Thyroid gland (tissue), 4 donors: ENCODE results near the gene PKD1. TPM values are rescaled to one million over a fixed set of nuclear protein-coding genes. Genes with fewer than 3 reads are reported as not detected.

Experiments used
- DNase-seq, 2 donors: peaks; one replicate each; pipeline ENCODE4 v3.0.0-alpha.2; 2019
- H3K27ac ChIP-seq, 3 donors: fragments of 200-600 bp; sonication (generic); 1 replicate in 2 of 3; 2 replicates in 1 of 3; pipeline ENCODE4 v1.5.1; 2016 to 2019; ENCODE audit warnings: mild to moderate bottlenecking in 1 of 3, moderate library complexity in 1 of 3
- H3K27me3 ChIP-seq: fragments of 200-600 bp; sonication (generic); one replicate; pipeline ENCODE4 v1.5.1; 2019
- H3K36me3 ChIP-seq, 2 donors: fragments of 200-600 bp; sonication (generic); one replicate each; pipeline ENCODE4 v1.5.1; 2016 to 2019
- H3K4me1 ChIP-seq, 2 donors: fragments of 200-600 bp; sonication (generic); one replicate each; pipeline ENCODE4 v1.5.1; 2017 to 2019
- H3K4me3 ChIP-seq, 3 donors: fragments of 200-600 bp; sonication (generic); replicated peaks in 1 of 3; 1 replicate in 2 of 3; 2 replicates in 1 of 3; pipeline ENCODE4 v1.5.1; 2016; ENCODE audit warnings: mild to moderate bottlenecking in 1 of 3
- H3K9me3 ChIP-seq: fragments of 200-600 bp; sonication (generic); one replicate; pipeline ENCODE4 v1.5.1; 2017
- POLR2A ChIP-seq, 2 donors: fragments of 450-650 bp; IDR thresholded peaks; one replicate each; pipeline ENCODE4 v1.6.1; 2017; ENCODE audit warnings: antibody characterized with exemption in 2 of 2, mild to moderate bottlenecking in 2 of 2, moderate library complexity in 1 of 2
- WGBS, 2 donors: methylation state at CpG; one replicate each; pipeline ENCODE4 v1.1.5; 2017; 5-methylcytosine and 5-hydroxymethylcytosine counted together
- intact Hi-C: fragments of 100-400 bp; cut with DNase I; formaldehyde crosslinking; loops from one replicate; pipeline ENCODE4 v1.15.1; 2023
- total RNA-seq, 4 donors: library from RNA; depleted of rRNA; stranded (reverse); fragments of >200 nt; gene quantifications; one replicate each; pipeline ENCODE4 v1.2.3, GENCODE V29; 2016
- TF ChIP-seq, protein P1 (sequence below), 6 experiments: fragments of 200-600 bp in 3 of 6; fragments of 450-650 bp in 3 of 6; sonication (generic) in 3 of 6; IDR thresholded peaks; one replicate each; pipeline ENCODE4 v1.5.1; 2016 to 2019; ENCODE audit warnings: antibody characterized with exemption in 6 of 6, mild to moderate bottlenecking in 2 of 6, inconsistent platforms in 1 of 6, moderate library complexity in 1 of 6

PKD1 gene
- total RNA-seq, 4 donors from 2014 or later = 66.9 to 153 (median 87.7) TPM

DNA sequence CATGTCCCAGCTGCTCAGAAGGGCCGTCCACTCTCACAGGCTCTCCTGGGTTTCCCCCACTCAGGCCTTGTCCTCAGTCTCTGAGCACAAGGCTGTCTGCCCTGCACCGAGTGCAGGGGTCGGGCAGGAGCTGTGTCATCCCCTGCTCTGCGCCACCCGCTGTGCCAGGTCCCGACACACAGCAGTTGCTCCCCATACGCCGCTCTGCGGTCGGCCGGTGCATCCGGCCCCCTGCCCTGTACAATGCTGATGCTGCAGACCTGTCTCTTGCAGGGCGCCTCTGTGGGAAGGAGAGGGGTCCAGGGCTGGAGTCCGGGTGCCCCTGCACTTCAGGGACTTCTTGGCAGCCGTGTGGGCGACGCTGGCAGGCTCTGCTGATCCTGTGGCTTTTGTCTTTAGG lies 81.8 kb downstream of the PKD1 start:
- Histone ChIP-seq H3K27ac (peak overlapping the region in 1 of 3 donors; percentile 10), H3K27me3 (no peaks in the 10 kb centered on the region), H3K9me3 (no peaks in the 10 kb centered on the region), H3K4me3 (no peak overlapping the region), H3K4me1 (peaks cover 16 to 35% of the 10 kb centered on the region in 2 donors), H3K36me3 (peaks cover 10 to 20% of the 10 kb centered on the region in 2 donors)
- no peak for TF ChIP-seq POLR2A (IDR thresholded peaks at IDR 0.05)
- TF ChIP-seq, protein P1, sequence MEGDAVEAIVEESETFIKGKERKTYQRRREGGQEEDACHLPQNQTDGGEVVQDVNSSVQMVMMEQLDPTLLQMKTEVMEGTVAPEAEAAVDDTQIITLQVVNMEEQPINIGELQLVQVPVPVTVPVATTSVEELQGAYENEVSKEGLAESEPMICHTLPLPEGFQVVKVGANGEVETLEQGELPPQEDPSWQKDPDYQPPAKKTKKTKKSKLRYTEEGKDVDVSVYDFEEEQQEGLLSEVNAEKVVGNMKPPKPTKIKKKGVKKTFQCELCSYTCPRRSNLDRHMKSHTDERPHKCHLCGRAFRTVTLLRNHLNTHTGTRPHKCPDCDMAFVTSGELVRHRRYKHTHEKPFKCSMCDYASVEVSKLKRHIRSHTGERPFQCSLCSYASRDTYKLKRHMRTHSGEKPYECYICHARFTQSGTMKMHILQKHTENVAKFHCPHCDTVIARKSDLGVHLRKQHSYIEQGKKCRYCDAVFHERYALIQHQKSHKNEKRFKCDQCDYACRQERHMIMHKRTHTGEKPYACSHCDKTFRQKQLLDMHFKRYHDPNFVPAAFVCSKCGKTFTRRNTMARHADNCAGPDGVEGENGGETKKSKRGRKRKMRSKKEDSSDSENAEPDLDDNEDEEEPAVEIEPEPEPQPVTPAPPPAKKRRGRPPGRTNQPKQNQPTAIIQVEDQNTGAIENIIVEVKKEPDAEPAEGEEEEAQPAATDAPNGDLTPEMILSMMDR (IDR thresholded peaks at IDR 0.05) = no peak
- intact Hi-C loops = no loop called here
- WGBS, 2 donors = 91 to 96% methylated on average over 12 to 14 of the region's 17 CpGs
- no peak for DNase-seq

DNA sequence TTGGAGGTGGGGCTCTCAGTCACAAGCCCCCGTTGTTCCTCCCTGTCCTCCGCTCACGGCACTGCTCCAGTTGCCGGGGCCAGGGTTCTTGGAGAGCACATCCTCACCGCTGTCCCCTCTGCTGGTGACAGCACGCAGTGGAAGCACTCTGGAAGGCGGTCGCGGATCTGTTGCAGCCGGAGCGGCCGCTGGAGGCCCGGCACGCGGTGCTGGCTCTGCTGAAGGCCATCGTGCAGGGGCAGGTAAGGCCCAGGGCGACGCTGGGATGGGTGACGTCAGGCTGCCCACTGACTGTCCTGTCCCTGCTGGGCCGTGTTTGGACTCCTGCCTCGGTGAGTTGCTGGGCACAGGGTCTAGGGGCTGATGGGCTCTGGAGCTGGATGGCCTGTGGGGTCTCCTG lies 82.5 kb downstream of the PKD1 start:
- Histone ChIP-seq H3K9me3 (no peaks in the 10 kb centered on the region), H3K27ac (no peak overlapping the region), H3K36me3 (peaks cover 10 to 20% of the 10 kb centered on the region in 2 donors), H3K4me1 (peaks cover 16 to 36% of the 10 kb centered on the region in 2 donors), H3K27me3 (no peaks in the 10 kb centered on the region), H3K4me3 (no peak overlapping the region)
- no peak for DNase-seq
- TF ChIP-seq, protein P1 (IDR thresholded peaks at IDR 0.05) = no peak
- no peak for TF ChIP-seq POLR2A (IDR thresholded peaks at IDR 0.05)
- intact Hi-C loops = no loop called here
- 96 to 100% methylated on average over 3 to 10 of the region's 21 CpGs for WGBS, 2 donors

DNA sequence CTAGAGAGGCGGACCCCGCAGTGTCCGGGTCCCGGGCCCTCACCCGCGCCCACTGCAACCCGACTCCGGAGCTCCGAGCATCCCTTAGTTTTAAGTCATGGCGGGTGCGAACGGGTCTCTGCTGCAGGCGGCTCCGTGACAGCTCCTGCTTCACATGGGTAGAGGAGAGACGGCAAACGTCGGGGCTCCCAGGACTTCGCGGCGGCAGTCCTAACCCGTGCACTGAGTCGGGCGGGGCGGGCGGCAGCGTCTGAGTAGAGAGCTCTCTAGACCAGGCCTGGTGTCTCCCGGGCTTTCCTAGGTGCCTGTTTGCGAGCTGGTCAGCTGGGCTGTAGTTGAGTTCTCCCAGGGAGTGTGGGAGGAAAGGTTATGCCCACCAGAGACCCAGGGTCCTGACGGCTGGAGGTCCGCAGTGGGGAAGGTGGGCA lies 87.6 kb downstream of the PKD1 start:
- H3K4me1 ChIP-seq = peaks cover 20 to 36% of the 10 kb centered on the region in 2 donors
- no peaks in the 10 kb centered on the region for H3K9me3 ChIP-seq
- H3K4me3 ChIP-seq = peak overlapping the region; percentile 9 to 96 (median 87)
- DNase-seq = no peak
- H3K27ac ChIP-seq = peak overlapping the region in 2 of 3 donors; percentile 66 to 77
- peaks cover under 1 to 7% of the 10 kb centered on the region in 2 donors for H3K36me3 ChIP-seq
- no peaks in the 10 kb centered on the region for H3K27me3 ChIP-seq
- intact Hi-C loops = no loop called here
- TF ChIP-seq POLR2A (IDR thresholded peaks at IDR 0.05) = no peak
- TF ChIP-seq, protein P1 (IDR thresholded peaks at IDR 0.05) = peak in 1 of 6 experiments; percentile 0
- 2 to 17% methylated on average over 3 to 15 of the region's 30 CpGs for WGBS, 2 donors

- Histone ChIP-seq H3K4me1 (peaks cover 23 to 40% of the 10 kb centered on the region in 2 donors), H3K9me3 (no peaks in the 10 kb centered on the region), H3K27ac (peak within 1 kb of the TSS; percentile 11 to 77 (median 66)), H3K36me3 (peaks cover 0 to 5% of the 10 kb centered on the region in 2 donors), H3K4me3 (peak within 1 kb of the TSS; percentile 36 to 96 (median 87)), H3K27me3 (no peaks in the 10 kb centered on the region)
- 2% methylated on average over 14 of the region's 81 CpGs; no CpG with 5 or more reads in 1 of the 2 donors for WGBS, 2 donors
- TF ChIP-seq, protein P1 (IDR thresholded peaks at IDR 0.05) = peak in 4 of 6 experiments; percentile 29 to 69 (median 43)
- TF ChIP-seq POLR2A (IDR thresholded peaks at IDR 0.05) = peak in 1 of 2 donors; percentile 69
- intact Hi-C loops = no loop called here
- peak; percentile 97 for DNase-seq
These were observed 88.2 kb downstream of the PKD1 start, which contains the start of the genes NTHL1 and TSC2 for GRCh38 chr16:2047330-2048115. NTHL1 (minus strand) TSS chr16:2047834; CDS start chr16:2047823, 11 bp downstream. TSC2 (plus strand) TSS chr16:2047985; CDS start chr16:2048616, 631 bp downstream.

- Histone ChIP-seq H3K36me3 (peaks cover 0 to 5% of the 10 kb centered on the region in 2 donors), H3K4me1 (peaks cover 29 to 47% of the 10 kb centered on the region in 2 donors), H3K27me3 (no peaks in the 10 kb centered on the region), H3K27ac (peak overlapping the region; percentile 11 to 77 (median 66)), H3K4me3 (peak overlapping the region in 2 of 3 donors; percentile 36 to 96), H3K9me3 (no peaks in the 10 kb centered on the region)
- DNase-seq = no peak
- intact Hi-C loops = no loop called here
- 23 to 38% methylated on average over 3 to 8 of the region's 8 CpGs for WGBS, 2 donors
- no peak for TF ChIP-seq POLR2A (IDR thresholded peaks at IDR 0.05)
These were observed 88.8 kb downstream of the PKD1 start for GRCh38 chr16:2046893-2047329.
